NCI-H1694 (cell line): Measurements from ENCODE around the gene HTR6.
"Not testable (repeated sequence)": the region's sequence is repeated elsewhere in the genome, so short reads cannot be mapped to it uniquely, and the experiment has no call there.

Experiments used
- DNase-seq: peaks from one replicate; lab custom pipeline; 2025; lab: John Stamatoyannopoulos, UW

Gene HTR6

GRCh38 chr1:19664453-19665185 is at the start of gene HTR6:
HTR6 (plus strand) TSS chr1:19664875; CDS start chr1:19665754, 879 bp downstream.
- DNase-seq = no peak

GRCh38 chr1:19615438-19615837 is 49.2 kb upstream of the HTR6 start:
- DNase-seq = no peak

GRCh38 chr1:19616489-19616888 is 48.2 kb upstream of the HTR6 start:
- no peak for DNase-seq

- DNase-seq = no peak
Measured at GRCh38 chr1:19617376-19617775, 47.3 kb upstream of the HTR6 start.

GRCh38 chr1:19618428-19618827 is 46.2 kb upstream of the HTR6 start:
- no peak for DNase-seq

- no peak for DNase-seq
Measured at GRCh38 chr1:19619697-19620384, 44.8 kb upstream of the HTR6 start.

GRCh38 chr1:19620786-19621185 is 43.9 kb upstream of the HTR6 start:
- DNase-seq = no peak

GRCh38 chr1:19621274-19621950 is 43.3 kb upstream of the HTR6 start:
- no peak for DNase-seq

- no peak for DNase-seq
Measured at GRCh38 chr1:19622204-19622603, 42.5 kb upstream of the HTR6 start.

GRCh38 chr1:19623523-19623922 is 41.2 kb upstream of the HTR6 start:
- DNase-seq = no peak

GRCh38 chr1:19625291-19625937 is 39.3 kb upstream of the HTR6 start:
- no peak for DNase-seq

GRCh38 chr1:19628879-19629278 is 35.8 kb upstream of the HTR6 start:
- no peak for DNase-seq

GRCh38 chr1:19629357-19629756 is 35.3 kb upstream of the HTR6 start:
- DNase-seq = no peak

GRCh38 chr1:19630192-19630591 is 34.5 kb upstream of the HTR6 start:
- not testable (repeated sequence) for DNase-seq

GRCh38 chr1:19630720-19631395 is 33.8 kb upstream of the HTR6 start:
- DNase-seq = no peak

GRCh38 chr1:19632211-19632610 is 32.5 kb upstream of the HTR6 start:
- no peak for DNase-seq

- no peak for DNase-seq
Measured at GRCh38 chr1:19633106-19633505, 31.6 kb upstream of the HTR6 start.

- not testable (repeated sequence) for DNase-seq
Measured at GRCh38 chr1:19635064-19635463, 29.6 kb upstream of the HTR6 start.

- DNase-seq = no peak
Measured at GRCh38 chr1:19635646-19636045, 29.0 kb upstream of the HTR6 start.

- no peak for DNase-seq
Measured at GRCh38 chr1:19636065-19636464, 28.6 kb upstream of the HTR6 start.

GRCh38 chr1:19636749-19637148 is 27.9 kb upstream of the HTR6 start:
- not testable (repeated sequence) for DNase-seq

GRCh38 chr1:19637606-19638005 is 27.1 kb upstream of the HTR6 start:
- DNase-seq = no peak
